Dedifferentiated amniotic fluid mesenchymal stem cell (primary cell): ENCODE data around the gene GOSR2.
"Not testable (repeated sequence)": the region's sequence is repeated elsewhere in the genome, so short reads cannot be mapped to it uniquely, and the experiment has no call there.

Source experiments
- DNase-seq: peaks from one replicate; pipeline ENCODE4 v3.0.0-alpha.2; 2016; ENCODE audit errors: extremely low spot score

The GOSR2 gene

GRCh38 chr17:46930051-46930450, 7.1 kb downstream of the GOSR2 start:
- no peak for DNase-seq

- DNase-seq = no peak
Observed at GRCh38 chr17:46931596-46931995, 8.6 kb downstream of the GOSR2 start.

GRCh38 chr17:46935658-46936266, 12.8 kb downstream of the GOSR2 start:
- DNase-seq = no peak

GRCh38 chr17:46940692-46941404, 17.9 kb downstream of the GOSR2 start:
- peak; percentile 68 for DNase-seq

- DNase-seq = peak; percentile 48
Observed at GRCh38 chr17:46942441-46943217, 19.7 kb downstream of the GOSR2 start.

- no peak for DNase-seq
Observed at GRCh38 chr17:46943218-46943500, 20.2 kb downstream of the GOSR2 start.

GRCh38 chr17:46943501-46944393, 20.8 kb downstream of the GOSR2 start:
- no peak for DNase-seq

- no peak for DNase-seq
Observed at GRCh38 chr17:46944931-46945330, 22.0 kb downstream of the GOSR2 start.

GRCh38 chr17:46947216-46947615, 24.3 kb downstream of the GOSR2 start:
- no peak for DNase-seq

GRCh38 chr17:46948544-46948943, 25.6 kb downstream of the GOSR2 start:
- no peak for DNase-seq

- DNase-seq = no peak
Observed at GRCh38 chr17:46949291-46950174, 26.6 kb downstream of the GOSR2 start.

GRCh38 chr17:46950342-46950996, 27.5 kb downstream of the GOSR2 start:
- DNase-seq = no peak

- DNase-seq = no peak
Observed at GRCh38 chr17:46950997-46951621, 28.1 kb downstream of the GOSR2 start.

- DNase-seq = no peak
Observed at GRCh38 chr17:46951706-46952105, 28.7 kb downstream of the GOSR2 start.

- DNase-seq = no peak
Observed at GRCh38 chr17:46952115-46952514, 29.2 kb downstream of the GOSR2 start.

GRCh38 chr17:46953191-46953590, 30.2 kb downstream of the GOSR2 start:
- DNase-seq = not testable (repeated sequence)

- no peak for DNase-seq
Observed at GRCh38 chr17:46958041-46958591, 35.2 kb downstream of the GOSR2 start.

- DNase-seq = no peak
Observed at GRCh38 chr17:46960152-46960551, 37.2 kb downstream of the GOSR2 start.

- no peak for DNase-seq
Observed at GRCh38 chr17:46962374-46962790, 39.4 kb downstream of the GOSR2 start.

- no peak for DNase-seq
Observed at GRCh38 chr17:46963571-46963970, 40.6 kb downstream of the GOSR2 start.
